HEK293T (cell line): ENCODE measurements around the gene FBXO46.

Experiments used
- CTCF ChIA-PET: fragments of 350-600 bp; formaldehyde crosslinking; extraction: SDS; loops from one replicate; lab custom pipeline; 2021; ENCODE audit warnings: antibody characterized with exemption, inconsistent platforms; lab: Yijun Ruan, JAX
- POLR2A ChIA-PET: fragments of 350-600 bp; formaldehyde crosslinking; extraction: SDS; loops from one replicate; lab custom pipeline; 2020; ENCODE audit warnings: antibody characterized with exemption, inconsistent platforms; lab: Yijun Ruan, JAX
- DNase-seq: peaks from one replicate; pipeline ENCODE4 v3.0.0; 2012; ENCODE audit warnings: mixed read lengths; ENCODE audit errors: extremely low spot score
- ARNT ChIP-seq: fragments of 450-650 bp; IDR thresholded peaks from 2 replicates; pipeline ENCODE4 v1.6.1; 2017; ENCODE audit warnings: mild to moderate bottlenecking
- BHLHE40 ChIP-seq: fragments of 450-650 bp; IDR thresholded peaks from 2 replicates; pipeline ENCODE4 v1.6.1; 2016; ENCODE audit warnings: mild to moderate bottlenecking, moderate library complexity, borderline replicate concordance
- CTBP1 ChIP-seq: fragments of 450-650 bp; IDR thresholded peaks from 2 replicates; pipeline ENCODE4 v1.6.1; 2016; ENCODE audit warnings: borderline replicate concordance
- ELF4 ChIP-seq: fragments of 450-650 bp; IDR thresholded peaks from 2 replicates; pipeline ENCODE4 v1.6.1; 2017; ENCODE audit warnings: antibody characterized with exemption
- FOXA1 ChIP-seq: fragments of 450-650 bp; IDR thresholded peaks from 2 replicates; pipeline ENCODE4 v1.6.1; 2016; ENCODE audit warnings: mild to moderate bottlenecking
- FOXK2 ChIP-seq: fragments of 450-650 bp; IDR thresholded peaks from 2 replicates; pipeline ENCODE4 v1.6.1; 2016; ENCODE audit warnings: mild to moderate bottlenecking
- FOXM1 ChIP-seq: fragments of 450-650 bp; IDR thresholded peaks from 2 replicates; pipeline ENCODE4 v1.6.1; 2017; ENCODE audit warnings: mild to moderate bottlenecking, borderline replicate concordance
- HDGF ChIP-seq: fragments of 450-650 bp; IDR thresholded peaks from 2 replicates; pipeline ENCODE4 v1.6.1; 2017; ENCODE audit warnings: antibody characterized with exemption, borderline replicate concordance
- L3MBTL2 ChIP-seq: fragments of 450-650 bp; conservative IDR thresholded peaks from 2 replicates; pipeline ENCODE4 v1.6.1; 2016; ENCODE audit warnings: mild to moderate bottlenecking
- LEF1 ChIP-seq: fragments of 450-650 bp; IDR thresholded peaks from 2 replicates; pipeline ENCODE4 v1.6.1; 2017; ENCODE audit warnings: mild to moderate bottlenecking, borderline replicate concordance
- NFRKB ChIP-seq: fragments of 450-650 bp; IDR thresholded peaks from 2 replicates; pipeline ENCODE4 v1.6.1; 2016; ENCODE audit warnings: mild to moderate bottlenecking, moderate library complexity
- SP1 ChIP-seq: fragments of 450-650 bp; IDR thresholded peaks from 2 replicates; pipeline ENCODE4 v1.6.1; 2017
- SUZ12 ChIP-seq: fragments of 450-650 bp; IDR thresholded peaks from 2 replicates; pipeline ENCODE4 v1.6.1; 2016; ENCODE audit warnings: mild to moderate bottlenecking
- TARDBP ChIP-seq: fragments of 450-650 bp; IDR thresholded peaks from 2 replicates; pipeline ENCODE4 v1.6.1; 2016
- ZNF384 ChIP-seq: fragments of 450-650 bp; IDR thresholded peaks from 2 replicates; pipeline ENCODE4 v1.6.1; 2016
- TF ChIP-seq, protein P1 (sequence below): fragments of 450-650 bp; IDR thresholded peaks from 2 replicates; pipeline ENCODE4 v1.6.1; 2016

Gene FBXO46

DNA sequence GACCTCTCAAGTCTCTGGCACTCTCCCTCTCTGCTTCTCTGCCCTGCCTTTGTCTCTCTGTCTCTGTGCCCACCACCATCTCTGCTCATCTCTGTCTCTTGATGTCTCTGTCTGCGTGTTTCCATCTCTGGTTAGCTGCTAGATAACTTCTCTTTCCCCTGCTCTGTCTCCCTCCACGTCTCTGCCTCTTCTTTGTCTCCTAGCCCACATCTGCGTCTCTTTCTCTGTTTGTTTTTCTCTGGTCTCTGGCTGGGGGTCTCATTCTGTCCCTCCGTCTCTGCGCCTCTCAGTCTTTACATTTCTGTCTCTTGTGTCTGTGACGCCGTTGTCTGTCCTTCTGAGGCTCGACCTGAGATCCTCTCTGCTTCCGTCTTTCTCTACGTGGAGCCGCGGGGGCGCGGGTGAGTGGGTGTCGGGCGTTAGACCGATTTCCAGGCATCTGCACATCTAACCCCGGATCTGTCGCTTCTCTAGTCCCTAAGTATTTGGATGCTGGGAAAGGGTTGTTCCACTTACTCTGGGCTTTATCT lies 62.3 kb downstream of the FBXO46 start:
- ChIA-PET CTCF (interaction anchor here (1.0 kb wide), 1 partner anchor 102 kb away, joined by 3 read pairs; no protein-coding TSS in a partner anchor), POLR2A (interaction anchor here (0.8 to 2.8 kb wide), 5 partner anchors 9 to 124 kb away, joined by 3 to 9 read pairs (median 4); partner anchors contain the start of genes QPCTL and SNRPD2)
- TF ChIP-seq HDGF (no peak), SUZ12 (no peak), ZNF384 (no peak), FOXM1 (no peak), BHLHE40 (no peak), ARNT (no peak), ELF4 (no peak), LEF1 (no peak), CTBP1 (no peak), L3MBTL2 (no peak), SP1 (no peak), FOXK2 (no peak), FOXA1 (no peak), TARDBP (no peak), NFRKB (no peak)
- TF ChIP-seq, protein P1, sequence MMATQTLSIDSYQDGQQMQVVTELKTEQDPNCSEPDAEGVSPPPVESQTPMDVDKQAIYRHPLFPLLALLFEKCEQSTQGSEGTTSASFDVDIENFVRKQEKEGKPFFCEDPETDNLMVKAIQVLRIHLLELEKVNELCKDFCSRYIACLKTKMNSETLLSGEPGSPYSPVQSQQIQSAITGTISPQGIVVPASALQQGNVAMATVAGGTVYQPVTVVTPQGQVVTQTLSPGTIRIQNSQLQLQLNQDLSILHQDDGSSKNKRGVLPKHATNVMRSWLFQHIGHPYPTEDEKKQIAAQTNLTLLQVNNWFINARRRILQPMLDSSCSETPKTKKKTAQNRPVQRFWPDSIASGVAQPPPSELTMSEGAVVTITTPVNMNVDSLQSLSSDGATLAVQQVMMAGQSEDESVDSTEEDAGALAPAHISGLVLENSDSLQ, result no peak
- no peak for DNase-seq

- no peak for DNase-seq
- CTCF ChIA-PET, result no interaction called here
- POLR2A ChIA-PET, result interaction anchor here (0.9 to 1.8 kb wide), 2 partner anchors 10 to 24 kb away, joined by 4 to 7 read pairs; partner anchors contain the start of genes QPCTL and SNRPD2
- no peak for TF ChIP-seq ARNT
- TF ChIP-seq, protein P1, result peak; percentile 72
Observed at GRCh38 chr19:45667620-45668341, 62.9 kb downstream of the FBXO46 start, which contains the start of gene GIPR. TSS of gene GIPR (plus strand) at chr19:45668221. CDS start at chr19:45669521, 1,300 bp downstream.

GRCh38 chr19:45664575-45664974 lies 66.1 kb downstream of the FBXO46 start:
- CTCF ChIA-PET, result no interaction called here
- POLR2A ChIA-PET, result no interaction called here
- no peak for DNase-seq
- TF ChIP-seq NFRKB, result no peak
- TF ChIP-seq ZNF384, result no peak
- TF ChIP-seq FOXK2, result no peak
- TF ChIP-seq SUZ12, result no peak
- TF ChIP-seq L3MBTL2, result no peak
- TF ChIP-seq BHLHE40, result no peak
- TF ChIP-seq ELF4, result no peak
- no peak for TF ChIP-seq SP1
- TF ChIP-seq, protein P1, result no peak
- no peak for TF ChIP-seq TARDBP
- TF ChIP-seq LEF1, result no peak
- no peak for TF ChIP-seq ARNT
- no peak for TF ChIP-seq CTBP1
- TF ChIP-seq FOXM1, result no peak
- TF ChIP-seq FOXA1, result no peak
- no peak for TF ChIP-seq HDGF

GRCh38 chr19:45663800-45664199 lies 66.9 kb downstream of the FBXO46 start:
- TF ChIP-seq BHLHE40 (no peak), LEF1 (no peak), HDGF (no peak), SP1 (no peak), CTBP1 (no peak), ARNT (no peak), SUZ12 (no peak), FOXA1 (no peak), FOXM1 (no peak)
- ChIA-PET CTCF (no interaction called here), POLR2A (no interaction called here)
- no peak for DNase-seq

DNA sequence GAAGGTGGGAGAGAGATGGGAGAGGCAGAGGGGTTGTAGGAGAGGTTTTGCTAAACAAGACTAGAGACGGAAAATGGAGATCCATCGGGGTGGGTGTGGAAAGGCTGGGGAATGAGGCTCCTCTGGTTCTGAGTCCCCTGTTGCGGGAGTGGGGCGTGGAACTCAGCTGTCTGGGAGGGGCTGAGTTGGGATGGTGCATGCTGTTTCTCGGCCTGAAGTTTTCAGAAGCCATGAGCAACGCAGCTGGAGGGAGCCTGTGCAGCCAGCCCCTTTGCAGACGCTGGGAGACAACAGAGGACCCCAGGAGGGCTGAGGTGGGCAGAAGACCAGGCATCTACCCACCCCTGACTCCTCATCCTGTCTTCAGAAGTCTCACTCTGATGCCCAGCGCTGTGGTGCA lies 70.1 kb downstream of the FBXO46 start:
- POLR2A ChIA-PET, result interaction anchor here (0.8 to 1.5 kb wide), 3 partner anchors 10 to 14 kb away, joined by 3 to 4 read pairs (median 3); no protein-coding TSS in a partner anchor
- no peak for DNase-seq
- TF ChIP-seq CTBP1, result no peak
- no peak for TF ChIP-seq FOXK2
- no peak for TF ChIP-seq FOXA1
- no peak for TF ChIP-seq BHLHE40
- no peak for TF ChIP-seq TARDBP
- no peak for TF ChIP-seq ELF4
- TF ChIP-seq, protein P1, result no peak
- no peak for TF ChIP-seq NFRKB
- no peak for TF ChIP-seq FOXM1
- TF ChIP-seq HDGF, result no peak
- TF ChIP-seq L3MBTL2, result no peak
- no peak for TF ChIP-seq ARNT
- no peak for TF ChIP-seq ZNF384
- TF ChIP-seq SUZ12, result no peak
- no peak for TF ChIP-seq SP1
- no peak for TF ChIP-seq LEF1
- CTCF ChIA-PET, result interaction anchor here (0.6 kb wide), 1 partner anchor 45 kb away, joined by 3 read pairs; no protein-coding TSS in a partner anchor
